Esophagus muscularis mucosa (tissue), 4 donors: Measurements from ENCODE around the gene CUX1. TPM values are rescaled to one million over a fixed set of nuclear protein-coding genes. Genes with fewer than 3 reads are reported as not detected.

Experiments
- DNase-seq: peaks from one replicate; pipeline ENCODE4 v3.0.0-alpha.2; 2017; ENCODE audit errors: extremely low spot score
- H3K27ac ChIP-seq, 4 donors: fragments of 200-600 bp; sonication (generic); replicated peaks in 1 of 4; 1 replicate in 3 of 4; 2 replicates in 1 of 4; pipeline ENCODE4 v1.5.1; 2016 to 2019; ENCODE audit warnings: mild to moderate bottlenecking in 1 of 4
- H3K27me3 ChIP-seq, 4 donors: fragments of 200-600 bp; sonication (generic); one replicate each; pipeline versions ENCODE4 v1.5.1 to v1.6.0; 2016 to 2019
- H3K36me3 ChIP-seq, 4 donors: fragments of 200-600 bp; sonication (generic); one replicate each; pipeline ENCODE4 v1.5.1; 2016 to 2019
- H3K4me1 ChIP-seq, 4 donors: fragments of 200-600 bp; sonication (generic); one replicate each; pipeline ENCODE4 v1.5.1; 2016 to 2019
- H3K4me3 ChIP-seq, 4 donors: fragments of 200-600 bp; sonication (generic); 1 replicate in 2 of 4; 2 replicates in 2 of 4; pipeline ENCODE4 v1.5.1; 2016 to 2019; ENCODE audit warnings: mild to moderate bottlenecking in 4 of 4, moderate library complexity in 1 of 4
- H3K9me3 ChIP-seq, 4 donors: fragments of 200-600 bp; sonication (generic); 1 replicate in 3 of 4; 2 replicates in 1 of 4; pipeline ENCODE4 v1.5.1; 2016 to 2019
- CTCF ChIP-seq, 3 experiments: fragments of 200-600 bp in 2 of 3; fragments of 450-650 bp in 1 of 3; sonication (generic) in 2 of 3; IDR thresholded peaks; one replicate each; pipeline ENCODE4 v1.5.1; 2017 to 2019; ENCODE audit warnings: antibody characterized with exemption in 3 of 3, mild to moderate bottlenecking in 2 of 3, moderate library complexity in 1 of 3
- EP300 ChIP-seq: sonication (generic); formaldehyde crosslinking; IDR thresholded peaks from one replicate; pipeline ENCODE4 v1.6.1; 2017; ENCODE audit warnings: antibody characterized with exemption
- POLR2A ChIP-seq: fragments of 450-650 bp; IDR thresholded peaks from one replicate; pipeline ENCODE4 v1.6.1; 2017; ENCODE audit warnings: antibody characterized with exemption, moderate library complexity, mild to moderate bottlenecking, low read depth
- POLR2AphosphoS5 ChIP-seq, 2 donors: sonication (generic); formaldehyde crosslinking; IDR thresholded peaks; one replicate each; pipeline ENCODE4 v1.6.1; 2017; ENCODE audit warnings: antibody characterized with exemption in 2 of 2
- WGBS: methylation state at CpG from one replicate; pipeline ENCODE4 v1.1.5; 2018; 5-methylcytosine and 5-hydroxymethylcytosine counted together
- intact Hi-C: fragments of 100-400 bp; cut with DNase I; formaldehyde crosslinking; loops from one replicate; pipeline ENCODE4 v1.15.1; 2023
- total RNA-seq, 4 donors: library from RNA; depleted of rRNA; stranded (reverse); fragments of >200 nt; gene quantifications; one replicate each; pipeline versions ENCODE4 v1.1.0 to v1.2.1, GENCODE V29; 2016

Gene CUX1
- total RNA-seq, 4 donors from 2014 or later = 61.5 to 136 (median 92.3) TPM

DNA sequence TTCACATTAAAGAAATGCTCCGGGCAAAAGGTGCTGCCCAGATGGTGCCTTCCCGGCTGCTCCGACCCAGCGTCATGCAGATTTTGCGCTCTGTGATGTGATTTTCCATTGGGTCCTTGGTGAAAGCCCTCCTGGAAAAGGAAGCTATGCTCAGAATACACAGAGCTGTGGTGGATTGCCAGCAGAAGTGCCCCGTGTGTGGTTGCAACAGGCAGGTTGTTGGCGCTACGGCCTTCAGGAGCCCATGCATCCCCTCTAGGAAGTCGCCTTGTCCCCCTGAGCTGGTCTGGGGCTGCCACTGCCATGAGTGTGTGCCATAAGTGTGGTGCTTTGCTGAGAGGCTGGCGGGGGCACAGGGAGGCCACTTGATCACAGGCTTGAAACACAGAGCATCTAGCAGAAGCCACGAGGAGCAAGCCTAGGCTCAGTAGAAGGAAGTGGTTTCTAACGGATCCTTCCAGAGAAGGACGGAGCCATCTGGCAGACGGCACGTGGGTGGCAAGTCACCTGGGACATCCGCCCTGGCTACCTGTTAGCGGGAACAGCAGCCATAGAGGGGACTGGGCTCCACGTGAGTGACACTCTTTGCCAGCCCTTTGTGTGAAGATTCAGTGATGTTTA is 210.9 kb downstream of the CUX1 start:
- Histone ChIP-seq H3K9me3 (no peaks in the 10 kb centered on the region), H3K27ac (no peak overlapping the region), H3K27me3 (no peaks in the 10 kb centered on the region), H3K36me3 (peaks cover 9 to 34% (median 19%) of the 10 kb centered on the region in 4 donors), H3K4me3 (no peak overlapping the region), H3K4me1 (peaks cover 9 to 11% (median 11%) of the 10 kb centered on the region in 4 donors)
- TF ChIP-seq POLR2AphosphoS5 (IDR thresholded peaks at IDR 0.05) (no peak), CTCF (IDR thresholded peaks at IDR 0.05) (no peak), EP300 (no peak), POLR2A (no peak)
- no peak for DNase-seq
- intact Hi-C loops = no loop called here
- WGBS = 76% methylated on average over 14 of the region's 18 CpGs

GRCh38 chr7:102029616-102030015 is 212.2 kb downstream of the CUX1 start:
- TF ChIP-seq POLR2AphosphoS5 (IDR thresholded peaks at IDR 0.05) (no peak), POLR2A (no peak), CTCF (IDR thresholded peaks at IDR 0.05) (no peak), EP300 (no peak)
- H3K4me1 ChIP-seq = no peaks in the 10 kb centered on the region
- DNase-seq = no peak
- H3K27me3 ChIP-seq = no peaks in the 10 kb centered on the region
- no peak overlapping the region for H3K4me3 ChIP-seq
- 95% methylated on average over 6 of the region's 6 CpGs for WGBS
- intact Hi-C loops = no loop called here
- no peaks in the 10 kb centered on the region for H3K9me3 ChIP-seq
- H3K36me3 ChIP-seq = peaks cover 9 to 34% (median 19%) of the 10 kb centered on the region in 4 donors
- no peak overlapping the region for H3K27ac ChIP-seq

DNA sequence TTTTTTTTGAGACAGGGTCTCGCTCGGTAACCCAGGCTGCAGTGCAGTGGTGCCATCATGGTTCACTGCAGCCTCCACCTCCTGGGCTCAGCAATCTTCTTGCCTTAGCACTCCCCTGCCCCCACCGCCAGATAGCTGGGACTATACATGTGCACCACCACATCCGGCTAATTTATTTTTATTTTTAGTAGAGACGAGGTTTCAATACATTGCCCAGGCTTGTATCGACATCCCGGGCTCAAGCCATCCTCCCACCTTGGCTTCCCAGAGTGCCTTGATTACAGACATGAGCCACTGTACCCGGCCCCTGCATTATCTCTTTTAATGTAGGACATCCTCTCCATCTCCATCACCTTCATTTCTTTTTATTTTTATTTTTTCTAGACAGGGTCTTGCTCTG is 213.3 kb downstream of the CUX1 start:
- Histone ChIP-seq H3K27ac (no peak overlapping the region), H3K36me3 (peaks cover 9 to 34% (median 19%) of the 10 kb centered on the region in 4 donors), H3K9me3 (no peaks in the 10 kb centered on the region), H3K4me1 (no peaks in the 10 kb centered on the region), H3K27me3 (no peaks in the 10 kb centered on the region), H3K4me3 (no peak overlapping the region)
- WGBS = 96% methylated on average over 8 of the region's 8 CpGs
- DNase-seq = no peak
- TF ChIP-seq EP300 (no peak), CTCF (IDR thresholded peaks at IDR 0.05) (no peak), POLR2A (no peak), POLR2AphosphoS5 (IDR thresholded peaks at IDR 0.05) (no peak)
- intact Hi-C loops = no loop called here

DNA sequence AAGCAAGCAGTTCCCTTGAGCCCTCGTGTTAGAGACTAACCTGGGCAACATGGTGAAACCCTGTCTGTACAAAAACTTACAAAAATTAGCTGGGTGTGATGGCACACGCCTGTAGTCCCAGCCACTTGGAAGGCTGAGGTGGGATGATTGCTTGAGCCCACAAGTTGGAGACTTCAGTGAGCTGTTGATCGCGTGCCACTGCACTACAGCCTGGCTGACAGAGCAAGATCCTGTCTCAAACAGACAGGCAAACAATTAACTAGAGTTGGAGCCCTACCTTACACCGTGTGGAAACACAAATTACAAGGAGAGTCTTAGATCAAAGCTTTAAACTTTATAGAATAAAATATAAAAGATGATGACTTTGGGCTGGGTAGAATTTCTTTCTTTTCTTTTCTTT is 219.5 kb downstream of the CUX1 start:
- Histone ChIP-seq H3K27ac (no peak overlapping the region), H3K27me3 (no peaks in the 10 kb centered on the region), H3K4me3 (no peak overlapping the region), H3K4me1 (peaks cover 0 to 19% (median under 1%) of the 10 kb centered on the region in 4 donors), H3K9me3 (no peaks in the 10 kb centered on the region), H3K36me3 (no peaks in the 10 kb centered on the region)
- TF ChIP-seq POLR2A (no peak), CTCF (IDR thresholded peaks at IDR 0.05) (no peak), EP300 (no peak), POLR2AphosphoS5 (IDR thresholded peaks at IDR 0.05) (no peak)
- WGBS = 96% methylated on average over 5 of the region's 5 CpGs
- intact Hi-C loops = no loop called here
- DNase-seq = no peak

- H3K4me3 ChIP-seq = no peak overlapping the region
- no peak for DNase-seq
- no peaks in the 10 kb centered on the region for H3K9me3 ChIP-seq
- no peak overlapping the region for H3K27ac ChIP-seq
- no peaks in the 10 kb centered on the region for H3K36me3 ChIP-seq
- H3K27me3 ChIP-seq = no peaks in the 10 kb centered on the region
- H3K4me1 ChIP-seq = peaks cover 3 to 27% (median 8%) of the 10 kb centered on the region in 4 donors
- intact Hi-C loops = loop anchor here (5.0 kb wide), 1 partner anchor 162 kb away; no protein-coding TSS in a partner anchor
- WGBS = 98% methylated on average over 11 of the region's 11 CpGs
- TF ChIP-seq POLR2A (no peak), EP300 (no peak), POLR2AphosphoS5 (IDR thresholded peaks at IDR 0.05) (no peak), CTCF (IDR thresholded peaks at IDR 0.05) (no peak)
Observed at GRCh38 chr7:102039706-102040105, 222.3 kb downstream of the CUX1 start.
